CD14-positive monocyte (primary cell): ENCODE measurements around the gene GLTPD2. TPM values are rescaled to one million over a fixed set of nuclear protein-coding genes. Genes with fewer than 3 reads are reported as not detected.
"Not testable (repeated sequence)": the region's sequence is repeated elsewhere in the genome, so short reads cannot be mapped to it uniquely, and the experiment has no call there.

Experiments
- DNase-seq, 3 donors: peaks; one replicate each; pipeline ENCODE4 v3.0.0-alpha.2; 2011 to 2022
- H2AFZ ChIP-seq: 2 replicates; pipeline ENCODE4 v1.6.0; 2012; ENCODE audit warnings: mild to moderate bottlenecking, low read depth, low read length, inconsistent platforms; ENCODE audit not compliant: insufficient read depth, poor library complexity, severe bottlenecking
- H3K27ac ChIP-seq, 2 donors: 1 replicate in 1 of 2; 2 replicates in 1 of 2; pipeline ENCODE4 v1.5.1; 2012 to 2013; ENCODE audit warnings: low read length in 2 of 2, control low read depth in 1 of 2, inconsistent platforms in 1 of 2, low read depth in 1 of 2, mild to moderate bottlenecking in 1 of 2
- H3K27me3 ChIP-seq, 2 donors: one replicate each; pipeline versions ENCODE4 v1.6.0 to v1.6.1; 2011 to 2013; ENCODE audit warnings: low read length in 2 of 2; ENCODE audit not compliant: control insufficient read depth in 2 of 2, insufficient read depth in 2 of 2
- H3K36me3 ChIP-seq, 2 donors: replicated peaks in 1 of 2; 1 replicate in 1 of 2; 2 replicates in 1 of 2; pipeline versions ENCODE4 v1.5.1 to v1.6.1; 2012 to 2013; ENCODE audit warnings: low read length in 2 of 2, control low read depth in 1 of 2, inconsistent platforms in 1 of 2, mild to moderate bottlenecking in 1 of 2; ENCODE audit not compliant: insufficient read depth in 2 of 2, control insufficient read depth in 1 of 2
- H3K4me1 ChIP-seq, 2 donors: 1 replicate in 1 of 2; 2 replicates in 1 of 2; pipeline versions ENCODE4 v1.5.1 to v1.6.1; 2012 to 2013; ENCODE audit warnings: low read length in 2 of 2, control low read depth in 1 of 2, inconsistent platforms in 1 of 2, mild to moderate bottlenecking in 1 of 2, moderate library complexity in 1 of 2; ENCODE audit not compliant: insufficient read depth in 2 of 2, control insufficient read depth in 1 of 2
- H3K4me2 ChIP-seq: replicated peaks from 2 replicates; pipeline ENCODE3; 2012; ENCODE audit warnings: low read length, moderate library complexity, mild to moderate bottlenecking; ENCODE audit not compliant: poor library complexity, severe bottlenecking; ENCODE audit errors: extremely low read depth
- H3K4me3 ChIP-seq, 3 experiments: fragments of 200-600 bp in 1 of 3; sonication (generic) in 1 of 3; replicated peaks in 1 of 3; 1 replicate in 2 of 3; 2 replicates in 1 of 3; pipeline ENCODE4 v1.5.1; 2011 to 2013; ENCODE audit warnings: low read length in 3 of 3, mild to moderate bottlenecking in 3 of 3, control low read depth in 2 of 3, low read depth in 2 of 3, inconsistent platforms in 1 of 3, moderate library complexity in 1 of 3
- H3K79me2 ChIP-seq: 2 replicates; pipeline ENCODE4 v1.6.0; 2012; ENCODE audit warnings: mild to moderate bottlenecking, control low read depth, inconsistent platforms, low read length, moderate library complexity; ENCODE audit not compliant: insufficient read depth
- H3K9ac ChIP-seq: 2 replicates; pipeline ENCODE4 v1.6.0; 2017; ENCODE audit warnings: low read length, mild to moderate bottlenecking; ENCODE audit not compliant: insufficient read depth, poor library complexity, severe bottlenecking
- H3K9me3 ChIP-seq, 2 donors: replicated peaks in 1 of 2; 1 replicate in 1 of 2; 2 replicates in 1 of 2; pipeline versions ENCODE4 v1.5.1 to v1.6.1; 2012 to 2013; ENCODE audit warnings: low read length in 2 of 2, control low read depth in 1 of 2; ENCODE audit not compliant: control insufficient read depth in 1 of 2, insufficient read depth in 1 of 2
- H4K20me1 ChIP-seq: 2 replicates; pipeline ENCODE4 v1.6.0; 2012; ENCODE audit warnings: mild to moderate bottlenecking, low read length, control low read depth, moderate library complexity; ENCODE audit not compliant: insufficient read depth
- H3K27ac Mint-ChIP-seq, 7 donors: one replicate each; pipeline ENCODE4 v1.8.0; 2020; ENCODE audit warnings: mild to moderate bottlenecking in 7 of 7, mixed read lengths in 7 of 7, moderate library complexity in 6 of 7, inconsistent platforms in 2 of 7
- H3K27me3 Mint-ChIP-seq, 3 donors: one replicate each; pipeline ENCODE4 v1.8.0; 2021 to 2022; ENCODE audit warnings: low read depth in 3 of 3, mild to moderate bottlenecking in 3 of 3, mixed read lengths in 3 of 3, moderate library complexity in 3 of 3, inconsistent platforms in 1 of 3
- H3K36me3 Mint-ChIP-seq, 2 donors: one replicate each; pipeline ENCODE4 v1.8.0; 2020; ENCODE audit warnings: mixed read lengths in 2 of 2, inconsistent platforms in 1 of 2, mild to moderate bottlenecking in 1 of 2
- H3K4me1 Mint-ChIP-seq: one replicate; pipeline ENCODE4 v1.8.0; 2020; ENCODE audit warnings: mild to moderate bottlenecking, mixed read lengths
- H3K4me3 Mint-ChIP-seq, 2 donors: one replicate each; pipeline ENCODE4 v1.8.0; 2020; ENCODE audit warnings: mild to moderate bottlenecking in 2 of 2, mixed read lengths in 2 of 2, moderate library complexity in 1 of 2
- H3K9me3 Mint-ChIP-seq, 7 donors: one replicate each; pipeline ENCODE4 v1.8.0; 2020 to 2022; ENCODE audit warnings: mixed read lengths in 7 of 7, mild to moderate bottlenecking in 6 of 7, moderate library complexity in 6 of 7, inconsistent platforms in 2 of 7
- CTCF ChIP-seq: fragments of 200-600 bp; IDR thresholded peaks from one replicate; pipeline ENCODE4 v1.8.0; 2022; ENCODE audit warnings: antibody characterized with exemption, mild to moderate bottlenecking
- WGBS: methylation state at CpG from one replicate; pipeline ENCODE4 v1.1.5; 2013; ENCODE audit warnings: missing lambda C conversion rate; ENCODE audit not compliant: insufficient coverage; 5-methylcytosine and 5-hydroxymethylcytosine counted together
- intact Hi-C, 2 donors: fragments of 100-400 bp; cut with micrococcal nuclease; formaldehyde crosslinking; loops; one replicate each; pipeline versions ENCODE4 v1.15.0 to v1.15.1; 2023
- polyA plus RNA-seq, 3 donors: library from polyadenylated mRNA; depleted of rRNA in 1 of 3; unstranded in 2 of 3; stranded (reverse) in 1 of 3; fragments of 300-500 nt in 2 of 3; fragments of >200 nt in 1 of 3; fragmentation: Illumina TruSeq in 2 of 3; gene quantifications; 1 replicate in 2 of 3; 2 replicates in 1 of 3; pipeline ENCODE4 v1.2.3, GENCODE V29; 2012 to 2021

Gene GLTPD2
- polyA plus RNA-seq, 3 donors = 0.27 to 2.1 (median 1.5) TPM

GRCh38 chr17:4823373-4824089, 34.8 kb downstream of the GLTPD2 start:
- Histone ChIP-seq H3K4me2 (no peak overlapping the region), H3K4me3 (no peak overlapping the region), H4K20me1 (no peaks in the 10 kb centered on the region), H3K79me2 (no peaks in the 10 kb centered on the region), H3K9me3 (no peaks in the 10 kb centered on the region), H2AFZ (no peak overlapping the region), H3K4me1 (no peaks in the 10 kb centered on the region), H3K9ac (no peak overlapping the region), H3K27ac (no peak overlapping the region), H3K27me3 (no peaks in the 10 kb centered on the region), H3K36me3 (peaks cover 16 to 30% of the 10 kb centered on the region in 2 donors)
- TF ChIP-seq CTCF = no peak
- Mint-ChIP-seq H3K27me3 (peaks cover 7 to 18% (median 16%) of the 10 kb centered on the region in 3 donors), H3K4me3 (no peak overlapping the region), H3K9me3 (peaks cover 0 to 2% (median 0%) of the 10 kb centered on the region in 7 donors), H3K36me3 (peaks cover 19 to 47% of the 10 kb centered on the region in 2 donors), H3K27ac (peak overlapping the region in 3 of 7 donors; percentile 3 to 61 (median 20)), H3K4me1 (no peaks in the 10 kb centered on the region)
- no peak for DNase-seq
- intact Hi-C loops = no loop called here
- WGBS = 91% methylated on average over 7 of the region's 12 CpGs

- Histone ChIP-seq H3K27ac (no peak overlapping the region), H3K4me1 (no peaks in the 10 kb centered on the region), H3K9me3 (no peaks in the 10 kb centered on the region), H3K4me2 (no peak overlapping the region), H4K20me1 (no peaks in the 10 kb centered on the region), H3K9ac (no peak overlapping the region), H2AFZ (no peak overlapping the region), H3K4me3 (no peak overlapping the region), H3K27me3 (no peaks in the 10 kb centered on the region), H3K79me2 (no peaks in the 10 kb centered on the region), H3K36me3 (peaks cover 3 to 12% of the 10 kb centered on the region in 2 donors)
- Mint-ChIP-seq H3K27ac (no peak overlapping the region), H3K9me3 (no peaks in the 10 kb centered on the region), H3K36me3 (peaks cover 10 to 13% of the 10 kb centered on the region in 2 donors), H3K4me3 (no peak overlapping the region), H3K4me1 (peaks cover 1% of the 10 kb centered on the region), H3K27me3 (peaks cover 10 to 22% (median 20%) of the 10 kb centered on the region in 3 donors)
- no peak for DNase-seq
- TF ChIP-seq CTCF = no peak
- 80% methylated on average over 2 of the region's 8 CpGs for WGBS
- intact Hi-C loops = no loop called here
Observed at GRCh38 chr17:4827399-4827798, 38.6 kb downstream of the GLTPD2 start.

GRCh38 chr17:4832829-4833177, 44.0 kb downstream of the GLTPD2 start:
- peak overlapping the region in 1 of 2 donors; percentile 88 for H3K27ac ChIP-seq
- peak overlapping the region; percentile 86 to 94 for H3K4me3 Mint-ChIP-seq
- H3K27me3 ChIP-seq, intact Hi-C loops, DNase-seq, H3K9me3 ChIP-seq, H3K27me3 Mint-ChIP-seq, H3K36me3 ChIP-seq, H3K9me3 Mint-ChIP-seq: not testable (repeated sequence)
- peaks cover 32% of the 10 kb centered on the region for H3K4me1 Mint-ChIP-seq
- peak overlapping the region; percentile 92 for H3K9ac ChIP-seq
- H3K4me2 ChIP-seq = peak overlapping the region; percentile 98
- H4K20me1 ChIP-seq = peaks cover 21% of the 10 kb centered on the region
- H3K4me1 ChIP-seq = peaks cover 25 to 32% of the 10 kb centered on the region in 2 donors
- peaks cover 45% of the 10 kb centered on the region for H3K79me2 ChIP-seq
- 0% methylated on average over 5 of the region's 17 CpGs for WGBS
- H2AFZ ChIP-seq = peak overlapping the region; percentile 72
- H3K4me3 ChIP-seq = peak overlapping the region; percentile 49 to 95 (median 94)
- H3K27ac Mint-ChIP-seq = peak overlapping the region; percentile 79 to 97 (median 94)
- peaks cover 19 to 20% of the 10 kb centered on the region in 2 donors for H3K36me3 Mint-ChIP-seq
